Embryonic facial prominence (tissue), 1 donor: Measurements from ENCODE around the gene IL23R.

Source experiments
- DNase-seq: peaks from one replicate; pipeline ENCODE4 v3.0.0-alpha.2; 2016; ENCODE audit errors: extremely low spot score

IL23R gene

DNA sequence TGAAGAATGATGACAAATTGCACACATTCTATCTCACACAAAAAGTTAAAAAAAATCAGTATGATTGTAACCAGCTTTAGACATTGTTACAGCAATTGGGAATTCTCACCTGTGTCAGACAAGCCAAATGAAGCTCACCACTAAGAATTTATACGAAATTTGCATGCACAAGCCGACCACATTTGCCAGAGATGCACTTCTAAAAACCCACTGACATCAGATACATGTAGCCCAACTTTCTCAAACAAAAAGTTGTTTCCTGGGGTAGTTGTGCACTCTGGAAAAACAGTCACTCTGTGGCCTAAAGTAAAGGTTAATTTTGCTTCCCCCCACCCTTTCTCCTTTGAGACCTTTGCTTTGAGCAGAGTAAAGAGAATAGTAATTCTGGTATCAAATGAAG lies 73.5 kb downstream of the IL23R start:
- DNase-seq: no peak

DNA sequence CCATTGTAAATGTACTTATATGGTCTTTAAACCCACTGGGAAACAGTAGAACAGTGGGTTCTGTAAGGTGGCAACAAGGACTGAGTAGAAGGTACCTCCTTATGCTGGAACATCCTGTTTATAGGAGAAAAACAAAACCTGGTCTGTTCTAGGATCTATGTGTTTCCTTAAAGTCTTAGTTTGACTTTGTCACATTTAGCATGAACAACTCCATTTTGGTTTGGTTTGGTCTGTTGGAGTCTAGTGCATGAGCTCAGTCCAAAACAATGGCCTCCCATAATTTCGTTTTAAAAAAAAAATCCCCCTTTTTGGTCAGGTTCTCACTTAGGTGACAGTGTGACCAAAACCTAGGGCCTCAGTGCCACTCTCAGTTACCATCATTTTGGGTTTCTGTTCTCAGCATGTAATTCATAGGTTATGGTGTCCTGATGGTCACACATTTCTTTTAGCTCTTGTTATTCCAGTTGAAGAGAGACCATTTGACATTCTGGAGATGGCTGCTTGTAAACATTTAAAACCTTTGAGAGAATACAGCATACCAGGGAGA lies 75.0 kb downstream of the IL23R start:
- DNase-seq: no peak

DNA sequence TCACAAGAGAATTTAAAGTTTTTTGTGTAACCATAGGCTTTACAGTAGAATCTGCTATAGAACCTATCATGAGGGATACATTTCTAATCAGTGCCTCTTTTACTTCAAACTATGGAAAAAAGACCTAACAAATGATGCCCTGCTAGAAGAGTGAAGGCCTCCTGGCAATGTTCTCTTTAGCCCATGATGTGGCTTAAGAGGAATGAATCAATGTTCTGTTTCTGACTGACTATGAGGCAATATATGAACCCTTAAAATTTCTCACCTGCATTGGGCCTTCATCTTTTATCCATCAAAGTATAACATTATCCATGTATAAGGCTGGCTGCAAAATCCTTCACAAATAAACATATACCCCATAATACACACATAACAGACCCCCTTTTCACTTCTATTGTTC lies 75.8 kb downstream of the IL23R start:
- DNase-seq: no peak

DNA sequence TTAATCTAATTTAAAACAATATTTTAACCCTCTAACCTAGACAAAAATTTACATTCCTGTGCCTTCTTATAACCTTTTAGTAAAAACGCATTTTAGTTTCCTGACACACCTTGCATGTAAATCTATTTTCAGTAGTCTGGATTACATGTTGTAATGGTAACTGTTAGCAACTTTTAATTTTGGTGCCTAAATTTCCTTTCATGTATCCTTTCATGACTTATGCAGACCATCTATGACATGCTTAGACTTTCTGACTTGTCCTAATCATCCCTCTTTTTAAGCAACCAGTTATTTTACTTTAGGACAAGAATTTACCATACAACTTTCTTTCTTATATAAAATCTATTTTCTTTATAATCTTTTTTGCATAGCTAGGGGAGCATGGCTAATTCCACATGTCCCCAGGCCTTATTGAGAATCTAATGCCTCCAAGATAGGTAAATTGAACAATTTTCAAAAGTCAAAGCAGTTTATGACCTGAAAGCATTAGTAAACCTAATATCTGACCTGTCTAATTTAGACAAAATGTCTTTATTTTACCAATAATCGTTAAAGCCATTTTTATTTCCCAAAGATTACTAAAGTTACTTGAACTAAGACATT lies 83.9 kb downstream of the IL23R start:
- no peak for DNase-seq

DNA sequence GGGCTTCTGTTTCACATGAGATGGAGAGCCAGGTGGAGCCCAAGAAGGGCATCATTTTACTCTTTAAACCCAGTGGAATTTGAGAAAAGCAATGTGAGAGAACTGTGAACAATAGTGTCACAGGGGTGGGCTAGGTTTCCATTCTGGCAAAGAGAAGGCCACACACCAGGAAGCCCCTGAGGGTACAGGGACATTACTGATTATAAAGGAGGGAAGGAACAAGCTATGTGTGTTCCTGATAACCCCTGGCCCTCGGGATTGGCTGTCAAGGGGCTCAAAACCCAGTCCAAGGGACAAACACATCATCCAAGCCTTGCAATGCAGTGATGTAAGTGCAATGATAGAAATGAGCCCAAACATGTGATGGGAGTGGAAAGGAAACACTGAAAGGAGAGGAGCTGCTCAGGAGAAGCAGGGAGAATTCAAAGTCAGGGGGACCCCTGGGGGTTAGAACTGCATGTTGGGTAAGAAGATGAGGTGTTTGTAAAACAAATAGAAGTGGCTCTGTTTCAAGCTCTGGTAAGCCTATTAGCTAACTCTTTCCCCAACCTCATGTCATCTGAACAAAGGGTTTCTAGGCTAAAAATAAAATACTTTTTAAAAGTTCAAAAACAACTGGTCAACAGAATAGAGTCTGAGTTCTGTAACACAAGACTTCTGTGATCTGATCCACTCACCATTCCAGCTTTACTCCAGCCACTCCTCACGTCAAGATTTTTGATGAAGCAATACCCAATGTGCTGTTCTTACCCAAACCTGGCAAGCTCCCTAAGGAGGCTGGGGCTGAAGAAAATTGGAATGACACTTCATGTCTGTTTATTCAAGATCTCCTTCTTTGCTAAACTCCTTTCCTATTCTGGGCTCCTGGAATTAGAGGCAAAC lies 90.3 kb downstream of the IL23R start:
- DNase-seq: no peak

DNA sequence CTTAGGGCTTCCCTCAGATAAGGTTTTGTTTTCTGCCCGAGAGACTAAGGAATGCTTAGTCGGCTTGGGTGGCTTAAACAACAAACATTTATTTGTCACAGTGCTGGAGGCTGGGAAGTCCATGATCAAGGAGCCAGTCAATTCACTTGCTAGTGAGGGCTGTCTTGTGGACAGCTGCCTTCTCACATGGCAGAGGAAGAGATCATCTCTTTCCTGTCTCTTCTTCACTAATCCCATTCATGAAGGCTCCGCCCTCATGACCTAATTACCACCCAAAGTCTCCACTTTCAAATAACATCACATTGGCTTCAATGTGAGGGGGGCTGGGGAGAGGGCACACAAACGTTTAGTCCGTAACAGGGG lies 90.9 kb downstream of the IL23R start:
- no peak for DNase-seq

DNA sequence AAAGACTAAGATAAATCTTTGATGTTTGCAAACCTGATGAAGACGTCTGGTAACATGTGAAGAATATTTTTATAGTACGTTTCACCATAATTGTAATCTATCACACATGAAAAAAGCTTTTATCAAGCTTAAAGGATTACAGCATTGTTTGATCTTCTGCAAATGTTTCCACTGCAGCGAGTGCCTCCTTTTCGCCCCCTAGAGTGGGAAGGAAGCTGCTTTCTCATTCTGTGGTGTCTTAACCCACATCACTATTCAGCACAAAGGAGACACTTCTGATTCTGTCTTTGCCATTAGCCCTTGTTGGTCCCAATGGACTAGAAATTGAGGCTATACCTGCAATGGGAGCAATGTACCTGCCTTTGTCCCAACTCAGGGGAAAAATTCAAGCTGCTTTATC lies 95.4 kb downstream of the IL23R start:
- no peak for DNase-seq

DNA sequence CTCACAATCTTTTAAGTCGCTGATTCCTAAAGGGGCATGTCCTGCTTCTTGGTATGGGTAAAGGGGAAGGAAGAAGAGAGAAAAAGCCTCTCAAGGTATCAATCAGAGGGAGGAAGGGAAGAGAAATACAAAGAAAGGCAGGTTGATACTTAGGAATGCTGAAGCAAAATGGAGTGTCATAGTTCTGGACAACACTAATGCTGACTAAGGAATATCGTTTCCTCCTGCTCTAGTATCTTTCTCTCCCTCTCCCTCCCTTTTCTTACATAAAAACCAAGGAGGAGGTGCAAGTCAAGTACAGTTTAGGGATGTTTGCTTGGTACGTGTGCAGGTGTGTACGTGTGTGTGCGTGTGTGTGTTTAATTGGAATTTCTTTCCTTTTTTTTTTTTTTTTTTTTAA lies 96.5 kb downstream of the IL23R start:
- DNase-seq: no peak

DNA sequence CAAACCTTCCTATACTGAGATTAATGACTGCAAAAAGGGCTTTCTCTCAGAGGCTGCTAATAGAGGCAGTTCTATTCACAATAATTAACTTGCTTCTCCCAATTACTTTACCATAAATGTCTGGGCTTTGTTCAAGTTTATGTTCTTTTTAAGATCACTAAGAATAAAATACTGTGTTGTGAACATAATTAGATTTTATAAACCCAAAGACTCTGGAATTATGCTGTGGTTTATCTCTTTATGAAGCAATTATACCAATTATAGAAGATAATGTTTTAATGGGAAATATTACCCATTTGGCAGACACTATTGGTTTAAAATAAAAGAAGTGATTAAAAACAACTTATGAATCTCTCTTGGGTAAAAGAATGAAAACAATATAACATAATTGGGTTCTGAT lies 97.9 kb downstream of the IL23R start:
- DNase-seq: no peak

DNA sequence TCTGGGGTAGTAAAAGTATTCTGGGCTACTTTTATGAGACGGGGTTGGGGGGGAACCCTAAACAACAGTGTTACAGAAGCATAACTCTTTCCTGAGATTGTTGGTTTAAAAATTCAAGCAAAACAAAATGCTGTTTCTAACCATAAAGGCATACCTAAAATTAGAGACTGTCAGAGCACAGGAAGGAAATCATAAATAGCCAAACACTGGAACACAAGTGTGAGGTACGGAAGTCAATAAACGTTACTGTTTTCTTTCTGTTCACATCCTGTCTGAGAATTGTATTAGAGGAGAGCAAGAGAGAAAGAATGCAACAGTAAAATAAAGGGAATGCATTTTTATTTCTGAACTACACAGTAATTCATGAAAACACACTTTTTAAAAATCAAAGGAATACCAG lies 98.6 kb downstream of the IL23R start:
- DNase-seq: no peak

DNA sequence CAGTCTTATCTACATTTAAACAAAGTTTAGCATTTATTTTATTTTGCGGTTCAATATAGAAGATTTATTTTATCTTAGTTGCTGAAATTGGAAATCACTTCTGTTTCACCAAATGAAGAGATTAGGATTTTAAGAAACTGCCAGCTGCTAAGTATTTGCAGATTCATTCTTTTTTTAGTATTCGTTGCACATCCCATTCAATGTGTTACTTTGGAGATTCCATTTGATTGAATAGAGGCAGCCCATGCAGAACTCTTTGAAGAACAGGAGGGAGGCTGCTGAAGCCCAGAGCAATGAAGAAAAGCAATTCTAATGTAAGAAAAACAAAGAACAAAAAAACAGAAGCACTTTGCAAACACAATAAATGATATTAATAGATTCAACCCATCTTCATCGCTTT lies 102.8 kb downstream of the IL23R start:
- DNase-seq: no peak

DNA sequence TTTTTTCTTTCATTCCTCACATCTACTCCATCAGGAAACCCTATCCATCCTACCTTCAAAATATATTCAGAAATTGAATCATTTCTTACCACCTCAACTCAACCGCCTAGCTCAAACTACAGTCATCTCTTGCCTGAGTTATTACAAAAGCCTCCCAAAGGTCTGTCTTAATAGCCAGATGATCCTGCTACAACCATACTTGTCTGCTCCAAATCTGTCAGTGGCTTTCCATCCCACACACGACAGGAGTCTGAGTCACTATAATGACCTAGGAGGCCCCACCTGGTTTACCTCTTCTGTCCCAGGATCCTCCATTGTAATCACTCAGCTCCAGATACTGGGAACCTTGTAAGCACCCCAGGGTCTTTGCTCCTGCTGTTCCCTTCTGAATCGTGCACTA lies 104.3 kb downstream of the IL23R start:
- DNase-seq: no peak

DNA sequence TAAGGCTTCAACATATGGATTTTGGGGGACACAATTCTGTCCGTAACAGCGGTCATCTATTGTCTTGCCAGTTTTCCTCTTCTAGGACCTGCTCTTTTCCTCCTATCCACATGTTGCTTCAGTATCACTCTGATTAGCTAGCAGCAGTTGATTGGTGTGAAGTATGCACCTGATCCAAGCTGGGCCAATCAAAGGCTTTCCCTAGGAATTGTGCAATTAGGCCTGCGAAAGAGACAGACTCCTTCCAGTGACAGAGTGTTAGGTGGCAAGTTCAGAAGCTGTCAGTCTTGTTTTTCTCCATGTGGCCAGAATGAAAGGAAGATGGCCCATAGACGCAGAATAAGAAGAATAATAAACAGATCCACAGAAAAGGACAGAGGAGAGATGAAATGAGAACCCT lies 107.3 kb downstream of the IL23R start:
- no peak for DNase-seq

DNA sequence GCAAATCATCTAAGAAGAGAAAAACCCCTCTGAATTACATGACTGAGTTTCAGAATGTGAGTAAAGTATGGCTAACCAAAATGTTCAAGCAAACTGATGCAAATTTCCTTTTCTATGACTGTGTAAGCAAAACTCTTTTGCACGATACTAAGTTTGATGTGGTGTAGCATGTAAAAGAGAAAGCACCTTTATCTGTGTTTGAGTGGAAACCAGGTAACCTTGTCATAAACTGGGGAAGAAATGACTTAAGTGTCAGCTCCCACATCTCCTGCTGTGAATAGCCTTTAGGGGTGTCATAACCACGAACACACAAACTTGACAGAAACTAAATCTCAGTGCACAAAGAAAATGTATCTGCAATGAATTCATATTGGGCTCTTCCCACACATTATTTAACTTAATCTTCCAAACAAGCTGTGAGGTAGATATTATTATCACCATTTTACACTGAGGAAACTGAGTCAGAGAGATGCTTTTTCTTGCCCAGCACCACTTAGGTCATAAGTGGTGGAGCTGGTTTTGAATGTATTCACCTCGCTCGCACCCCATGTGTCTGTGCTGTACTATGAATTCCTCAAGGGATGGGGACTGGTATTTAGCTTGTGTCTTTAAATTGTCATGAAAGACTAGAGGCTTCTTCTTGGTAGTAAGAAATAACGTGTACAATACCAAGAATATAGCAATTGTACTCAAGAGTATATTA lies 108.5 kb downstream of the IL23R start:
- DNase-seq: no peak

DNA sequence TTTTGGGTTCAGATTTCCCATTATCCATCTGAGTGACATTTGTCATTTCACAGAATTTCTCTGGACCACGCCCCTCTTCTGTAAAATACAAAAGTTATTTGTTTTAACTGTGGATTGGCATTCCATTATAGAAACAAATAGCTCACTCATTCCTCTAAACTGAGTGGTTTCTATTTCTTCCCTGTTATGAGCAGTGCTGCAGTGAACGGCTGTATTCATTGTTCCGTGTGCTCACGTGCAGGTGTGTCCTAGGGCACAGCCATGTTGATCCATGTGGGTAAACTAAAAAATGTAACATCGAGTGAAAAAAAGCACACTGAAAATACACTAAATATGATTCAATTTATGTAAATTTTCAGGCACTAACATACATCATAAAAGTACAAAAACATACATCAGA lies 114.4 kb downstream of the IL23R start:
- DNase-seq: no peak

DNA sequence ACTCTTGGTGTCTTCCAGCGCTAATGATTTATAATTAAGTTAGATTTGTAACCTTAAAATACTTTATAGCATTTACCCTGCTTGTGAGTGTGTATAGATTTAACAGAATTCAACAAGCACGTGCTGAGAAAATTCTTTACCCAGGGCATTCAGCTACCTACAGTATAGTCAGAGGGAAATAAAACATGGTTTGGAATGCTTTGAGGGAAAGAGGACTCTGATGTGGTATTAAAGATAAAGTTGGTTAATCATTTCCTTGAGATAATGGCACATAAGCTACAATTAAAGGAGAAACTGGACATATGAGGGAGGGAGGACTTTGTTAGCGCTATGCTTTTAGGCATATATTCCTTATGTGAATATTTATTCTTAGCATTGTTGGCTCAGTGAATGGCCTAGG lies 115.0 kb downstream of the IL23R start:
- no peak for DNase-seq

DNA sequence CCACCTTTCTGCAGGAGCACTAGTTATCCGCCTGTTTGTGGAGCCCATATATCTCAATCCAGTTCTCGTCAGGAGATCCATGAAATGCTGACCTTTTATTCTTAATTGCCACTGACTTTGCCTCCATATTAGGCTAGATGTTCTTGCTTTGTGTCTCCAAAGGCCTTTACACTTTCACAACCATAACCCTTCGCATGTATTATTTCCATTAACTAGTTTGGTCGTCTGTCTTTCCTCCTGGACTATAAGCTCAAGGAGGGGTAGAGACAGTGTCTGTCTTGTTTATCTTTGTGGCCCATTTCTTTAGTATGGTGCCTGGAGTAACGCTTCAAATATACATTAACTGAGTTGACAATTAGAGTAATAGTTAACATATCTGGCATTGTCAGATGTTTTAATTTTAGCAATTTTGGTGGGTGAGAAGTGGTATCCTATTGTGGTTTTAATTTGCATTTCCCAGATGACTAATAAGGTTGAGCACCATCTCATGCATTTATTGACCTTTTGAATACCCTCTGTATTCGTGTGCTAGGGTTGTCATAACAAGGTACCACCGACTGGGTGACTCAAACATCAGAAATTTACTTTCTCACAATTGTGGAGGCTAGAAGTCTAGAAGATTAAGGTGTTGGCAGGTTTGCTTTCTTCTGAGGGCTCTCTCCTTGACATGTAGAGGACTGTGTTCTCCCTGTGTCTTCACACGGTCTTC lies 119.7 kb downstream of the IL23R start:
- DNase-seq: no peak

DNA sequence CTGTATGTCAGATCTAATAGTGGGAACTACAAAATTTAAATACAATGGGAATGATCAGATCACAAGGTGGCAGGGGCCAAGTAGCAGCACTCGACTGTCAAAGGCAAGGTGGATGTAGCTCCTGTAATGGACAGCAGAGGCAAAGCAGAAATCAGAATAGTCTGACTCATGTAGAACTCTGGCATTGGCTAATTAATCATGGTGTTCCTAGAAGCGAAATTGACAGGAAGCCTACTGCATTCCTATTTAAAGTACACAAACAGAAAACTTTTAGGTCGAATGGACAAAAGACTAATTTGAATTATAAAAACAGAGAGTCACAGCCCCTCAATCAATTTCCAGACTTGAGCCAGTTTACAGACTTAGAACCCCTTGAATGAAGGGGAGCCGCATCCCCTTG lies 124.0 kb downstream of the IL23R start:
- no peak for DNase-seq

DNA sequence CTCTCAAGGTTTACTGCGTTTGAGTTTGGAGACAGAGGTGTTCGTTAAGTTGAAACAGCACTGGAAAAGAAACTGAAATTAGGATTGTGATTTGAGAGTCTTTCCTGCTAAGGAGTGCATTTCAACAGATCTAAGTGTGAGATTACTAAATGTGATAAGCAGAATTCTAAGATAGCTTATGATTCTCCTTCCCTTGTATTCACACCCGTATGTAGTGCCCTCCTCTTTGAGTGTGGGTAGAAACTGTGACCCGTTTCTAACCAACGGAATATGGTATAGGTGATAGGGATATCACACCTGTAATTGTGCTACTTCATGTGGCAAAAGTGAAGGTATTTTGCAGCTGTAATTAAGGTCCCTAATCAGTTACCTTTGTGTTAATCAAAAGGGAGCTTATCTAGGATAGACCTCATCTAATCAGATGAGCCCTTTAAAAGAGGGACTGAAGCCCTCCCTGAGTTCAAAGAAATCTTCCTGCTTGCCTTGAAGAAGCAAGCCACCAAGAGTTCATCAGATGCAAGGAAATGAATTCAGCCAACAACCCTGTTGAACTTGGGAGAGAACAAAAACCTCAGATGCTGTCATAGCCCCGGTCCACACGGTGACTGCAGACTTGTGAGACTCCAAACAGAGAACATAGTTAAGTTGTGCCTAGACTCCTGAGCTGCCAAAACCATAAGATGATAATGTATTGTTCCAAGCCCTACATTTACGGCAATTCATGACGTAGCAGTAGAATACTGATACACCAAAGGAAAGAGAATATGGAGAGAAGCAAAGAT lies 128.8 kb downstream of the IL23R start:
- no peak for DNase-seq

DNA sequence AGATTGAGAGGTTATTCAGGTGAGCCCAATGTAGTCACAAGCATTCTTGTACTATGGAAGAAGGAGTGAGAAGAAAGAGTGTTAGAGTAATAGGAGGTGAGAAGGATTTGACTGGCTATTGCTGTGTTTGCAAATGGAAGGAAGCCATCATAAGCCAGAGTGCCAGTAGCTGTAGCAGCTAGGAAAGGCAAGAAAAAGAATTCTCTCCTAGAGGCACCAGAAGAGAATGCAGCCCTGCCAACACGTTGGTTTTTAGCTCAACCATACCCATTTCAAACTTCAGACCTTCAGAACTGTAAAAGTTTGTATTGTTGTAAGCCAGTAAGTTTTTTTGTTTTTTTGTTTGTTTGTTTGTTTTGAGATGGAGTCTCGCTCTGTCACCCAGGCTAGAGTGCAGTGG lies 132.5 kb downstream of the IL23R start:
- no peak for DNase-seq

DNA sequence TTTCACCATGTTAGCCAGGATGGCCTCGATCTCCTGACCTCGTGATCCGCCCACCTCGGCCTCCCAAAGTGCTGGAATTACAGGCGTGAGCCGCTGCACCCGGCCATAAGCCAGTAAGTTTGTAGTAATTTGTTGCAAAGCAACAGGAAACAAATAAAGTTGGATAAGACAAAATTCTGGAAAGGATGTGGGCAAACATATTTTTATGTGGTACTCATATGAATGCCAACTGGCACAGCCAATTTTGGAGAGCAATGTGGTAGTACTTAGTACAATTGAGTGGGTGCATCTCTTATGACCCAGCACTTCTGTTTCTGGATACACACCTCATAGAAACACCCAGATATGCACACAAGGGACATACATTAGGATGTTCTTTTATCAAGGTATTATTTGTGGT lies 133.0 kb downstream of the IL23R start:
- no peak for DNase-seq
